Measurements from ENCODE around the gene AKAP4. TPM values are rescaled to one million over a fixed set of nuclear protein-coding genes. Genes with fewer than 3 reads are reported as not detected.
A peak's percentile ranks its signal among the peaks of the same experiment; 100 is the strongest.

AKAP4 gene
- total RNA-seq, 1 experiment from 2014 or later: not detected

DNA sequence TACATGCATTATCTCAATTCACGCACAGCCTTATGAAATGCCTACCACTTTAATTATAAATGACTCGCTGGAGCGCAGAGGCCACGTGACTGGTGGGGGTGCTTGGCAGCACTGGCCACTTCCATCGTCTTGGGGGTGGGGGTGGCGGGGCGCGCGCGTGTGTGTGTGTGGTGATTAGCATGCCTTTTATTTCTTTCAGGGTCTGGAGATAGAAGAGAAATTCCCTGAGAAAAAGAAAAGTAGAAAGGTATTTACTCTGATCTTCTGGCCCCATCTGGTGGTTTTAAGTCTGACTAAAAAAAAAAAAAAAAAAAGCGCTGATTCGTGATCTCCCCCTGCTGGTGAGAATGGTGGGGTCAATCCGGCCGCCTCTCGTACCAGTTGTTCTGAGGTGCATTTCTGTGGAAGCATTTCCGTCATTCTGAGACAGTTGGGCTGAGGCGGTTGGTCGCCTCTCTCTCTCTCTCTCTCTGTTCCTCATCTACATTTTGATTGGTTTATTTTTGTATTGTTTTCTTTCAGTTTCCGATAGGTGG is 3.6 kb upstream of the AKAP4 start, which contains the start of gene CCNB3:
TSS of gene CCNB3 (plus strand) at position 402 of the 536 bp plus-strand sequence. CDS start 80,399 bp downstream, outside the sequence.
- Mint-ChIP-seq H3K4me3 (ENCODE audit: unreplicated experiment) (peak within 1 kb of the TSS; percentile 72), H3K36me3 (ENCODE audit: insufficient read depth, unreplicated experiment) (no peaks in the 10 kb centered on the region), H3K4me1 (ENCODE audit: insufficient read depth, unreplicated experiment) (peaks cover 6% of the 10 kb centered on the region), H3K9me3 (ENCODE audit: unreplicated experiment) (no peaks in the 10 kb centered on the region), H3K27ac (ENCODE audit: low read depth, unreplicated experiment) (peak within 1 kb of the TSS; percentile 68), H3K27me3 (ENCODE audit: insufficient read depth, unreplicated experiment) (peaks cover 30% of the 10 kb centered on the region)
- POLR2A ChIA-PET: interaction anchor here (0.6 to 1.0 kb wide), 3 partner anchors 10 to 252 kb away, joined by 3 to 4 read pairs (median 4); no protein-coding TSS in a partner anchor
- intact Hi-C loops (cut with micrococcal nuclease): loop anchor here (1.0 kb wide), 2 partner anchors 104 to 289 kb away; no protein-coding TSS in a partner anchor
- TF ChIP-seq, protein P1, sequence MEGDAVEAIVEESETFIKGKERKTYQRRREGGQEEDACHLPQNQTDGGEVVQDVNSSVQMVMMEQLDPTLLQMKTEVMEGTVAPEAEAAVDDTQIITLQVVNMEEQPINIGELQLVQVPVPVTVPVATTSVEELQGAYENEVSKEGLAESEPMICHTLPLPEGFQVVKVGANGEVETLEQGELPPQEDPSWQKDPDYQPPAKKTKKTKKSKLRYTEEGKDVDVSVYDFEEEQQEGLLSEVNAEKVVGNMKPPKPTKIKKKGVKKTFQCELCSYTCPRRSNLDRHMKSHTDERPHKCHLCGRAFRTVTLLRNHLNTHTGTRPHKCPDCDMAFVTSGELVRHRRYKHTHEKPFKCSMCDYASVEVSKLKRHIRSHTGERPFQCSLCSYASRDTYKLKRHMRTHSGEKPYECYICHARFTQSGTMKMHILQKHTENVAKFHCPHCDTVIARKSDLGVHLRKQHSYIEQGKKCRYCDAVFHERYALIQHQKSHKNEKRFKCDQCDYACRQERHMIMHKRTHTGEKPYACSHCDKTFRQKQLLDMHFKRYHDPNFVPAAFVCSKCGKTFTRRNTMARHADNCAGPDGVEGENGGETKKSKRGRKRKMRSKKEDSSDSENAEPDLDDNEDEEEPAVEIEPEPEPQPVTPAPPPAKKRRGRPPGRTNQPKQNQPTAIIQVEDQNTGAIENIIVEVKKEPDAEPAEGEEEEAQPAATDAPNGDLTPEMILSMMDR (IDR thresholded peaks at IDR 0.05; ENCODE audit: unreplicated experiment): peak; percentile 60
- DNase-seq (ENCODE audit: unreplicated experiment): peak; percentile 69
- no TSS peak for BruUV-seq (replicated peaks)
- CTCF ChIA-PET: interaction anchor here (0.6 to 1.7 kb wide), 14 partner anchors 8 to 1189 kb away, joined by 3 to 6 read pairs (median 4); partner anchors contain the start of gene CLCN5

GRCh38 chrX:50202539-50202938 is 1.7 kb upstream of the AKAP4 start:
- Mint-ChIP-seq H3K4me3 (ENCODE audit: unreplicated experiment) (no peak overlapping the region), H3K27me3 (ENCODE audit: insufficient read depth, unreplicated experiment) (peaks cover 33% of the 10 kb centered on the region), H3K36me3 (ENCODE audit: insufficient read depth, unreplicated experiment) (no peaks in the 10 kb centered on the region), H3K4me1 (ENCODE audit: insufficient read depth, unreplicated experiment) (peaks cover 6% of the 10 kb centered on the region), H3K27ac (ENCODE audit: low read depth, unreplicated experiment) (no peak overlapping the region), H3K9me3 (ENCODE audit: unreplicated experiment) (no peaks in the 10 kb centered on the region)
- DNase-seq (ENCODE audit: unreplicated experiment): peak; percentile 9
- POLR2A ChIA-PET: interaction anchor here (0.7 kb wide), 1 partner anchor 455 kb away, joined by 3 read pairs; no protein-coding TSS in a partner anchor
- no TSS peak for BruUV-seq (replicated peaks)
- intact Hi-C loops (cut with micrococcal nuclease): no loop called here
- TF ChIP-seq, protein P1 (IDR thresholded peaks at IDR 0.05; ENCODE audit: unreplicated experiment): no peak
- CTCF ChIA-PET: interaction anchor here (0.6 to 1.2 kb wide), 3 partner anchors 97 to 1698 kb away, joined by 3 to 4 read pairs (median 3); no protein-coding TSS in a partner anchor

- H3K4me1 Mint-ChIP-seq (ENCODE audit: insufficient read depth, unreplicated experiment): peaks cover 6% of the 10 kb centered on the region
- ChIA-PET POLR2A (no interaction called here), CTCF (no interaction called here)
- H3K9me3 Mint-ChIP-seq (ENCODE audit: unreplicated experiment): no peaks in the 10 kb centered on the region
- TF ChIP-seq, protein P1 (IDR thresholded peaks at IDR 0.05; ENCODE audit: unreplicated experiment): no peak
- no peak overlapping the region for H3K4me3 Mint-ChIP-seq (ENCODE audit: unreplicated experiment)
- H3K36me3 Mint-ChIP-seq (ENCODE audit: insufficient read depth, unreplicated experiment): no peaks in the 10 kb centered on the region
- BruUV-seq (replicated peaks): no TSS peak
- H3K27me3 Mint-ChIP-seq (ENCODE audit: insufficient read depth, unreplicated experiment): peaks cover 57% of the 10 kb centered on the region
- intact Hi-C loops (cut with micrococcal nuclease): no loop called here
- no peak overlapping the region for H3K27ac Mint-ChIP-seq (ENCODE audit: low read depth, unreplicated experiment)
- no peak for DNase-seq (ENCODE audit: unreplicated experiment)
These were observed 2.5 kb downstream of the AKAP4 start for GRCh38 chrX:50198348-50198747.

GRCh38 chrX:50188859-50189600 is 11.8 kb downstream of the AKAP4 start:
- ChIA-PET POLR2A (no interaction called here), CTCF (interaction anchor here (0.6 to 0.8 kb wide), 2 partner anchors 16 to 269 kb away, joined by 3 read pairs; partner anchors contain the start of gene CCNB3)
- Mint-ChIP-seq H3K4me3 (ENCODE audit: unreplicated experiment) (no peak overlapping the region), H3K9me3 (ENCODE audit: unreplicated experiment) (no peaks in the 10 kb centered on the region), H3K36me3 (ENCODE audit: insufficient read depth, unreplicated experiment) (no peaks in the 10 kb centered on the region), H3K4me1 (ENCODE audit: insufficient read depth, unreplicated experiment) (no peaks in the 10 kb centered on the region), H3K27me3 (ENCODE audit: insufficient read depth, unreplicated experiment) (peaks cover 78% of the 10 kb centered on the region), H3K27ac (ENCODE audit: low read depth, unreplicated experiment) (no peak overlapping the region)
- no TSS peak for BruUV-seq (replicated peaks)
- DNase-seq (ENCODE audit: unreplicated experiment): no peak
- TF ChIP-seq, protein P1 (IDR thresholded peaks at IDR 0.05; ENCODE audit: unreplicated experiment): no peak
- intact Hi-C loops (cut with micrococcal nuclease): no loop called here

All from MCF 10A (cell line).